Trophoblast cell (in vitro differentiated cells and primary cell): ENCODE results near the gene KATNAL2.

ENCODE experiments used
- DNase-seq, 2 donors: peaks; one replicate each; pipeline ENCODE4 v3.0.0-alpha.2; 2016
- H2AFZ ChIP-seq: 2 replicates; pipeline ENCODE4 v1.6.1; 2013; ENCODE audit warnings: low read length, moderate library complexity, mild to moderate bottlenecking; ENCODE audit not compliant: insufficient read depth, poor library complexity
- H2AK5ac ChIP-seq: 2 replicates; pipeline ENCODE4 v1.6.1; 2013; ENCODE audit warnings: mild to moderate bottlenecking, low read length
- H2BK120ac ChIP-seq: 2 replicates; pipeline ENCODE4 v1.6.1; 2013; ENCODE audit warnings: low read length, mild to moderate bottlenecking, moderate library complexity; ENCODE audit not compliant: insufficient read depth, poor library complexity
- H2BK12ac ChIP-seq: 2 replicates; pipeline ENCODE4 v1.6.1; 2013; ENCODE audit warnings: mild to moderate bottlenecking, low read length, moderate library complexity
- H2BK5ac ChIP-seq: 2 replicates; pipeline ENCODE4 v1.6.1; 2013; ENCODE audit warnings: low read length, low read depth, moderate library complexity, mild to moderate bottlenecking; ENCODE audit not compliant: poor library complexity
- H3K14ac ChIP-seq: 2 replicates; pipeline ENCODE4 v1.6.1; 2013; ENCODE audit warnings: mild to moderate bottlenecking, low read length
- H3K18ac ChIP-seq: 2 replicates; pipeline ENCODE4 v1.6.1; 2013; ENCODE audit warnings: mild to moderate bottlenecking, low read length
- H3K23ac ChIP-seq: 2 replicates; pipeline ENCODE4 v1.6.1; 2013; ENCODE audit warnings: low read length
- H3K27ac ChIP-seq: 2 replicates; pipeline ENCODE4 v1.5.1; 2013; ENCODE audit warnings: low read depth, mild to moderate bottlenecking, inconsistent platforms, low read length, moderate library complexity
- H3K27me3 ChIP-seq: 2 replicates; pipeline ENCODE4 v1.6.1; 2013; ENCODE audit warnings: inconsistent platforms, mild to moderate bottlenecking, low read length, moderate library complexity; ENCODE audit not compliant: insufficient read depth
- H3K36me3 ChIP-seq, 2 experiments: 1 replicate in 1 of 2; 2 replicates in 1 of 2; pipeline ENCODE4 v1.6.1; 2013; ENCODE audit warnings: low read length in 2 of 2, mild to moderate bottlenecking in 2 of 2, moderate library complexity in 1 of 2; ENCODE audit not compliant: insufficient read depth in 2 of 2, control insufficient read depth in 1 of 2
- H3K4ac ChIP-seq: 2 replicates; pipeline ENCODE4 v1.6.1; 2013; ENCODE audit warnings: low read depth, mild to moderate bottlenecking, low read length, moderate library complexity
- H3K4me1 ChIP-seq, 2 experiments: 1 replicate in 1 of 2; 2 replicates in 1 of 2; pipeline ENCODE4 v1.6.1; 2013; ENCODE audit warnings: low read length in 2 of 2, mild to moderate bottlenecking in 2 of 2, moderate library complexity in 1 of 2; ENCODE audit not compliant: insufficient read depth in 2 of 2, control insufficient read depth in 1 of 2
- H3K4me2 ChIP-seq: 2 replicates; pipeline ENCODE4 v1.6.1; 2013; ENCODE audit warnings: inconsistent platforms, mild to moderate bottlenecking, low read length, moderate library complexity
- H3K4me3 ChIP-seq: 2 replicates; pipeline ENCODE4 v1.5.1; 2013; ENCODE audit warnings: mild to moderate bottlenecking, low read depth, low read length, inconsistent platforms
- H3K79me1 ChIP-seq: one replicate; pipeline ENCODE4 v1.6.1; 2013; ENCODE audit warnings: low read length
- H3K79me2 ChIP-seq: 2 replicates; pipeline ENCODE4 v1.6.1; 2013; ENCODE audit warnings: low read length, mild to moderate bottlenecking; ENCODE audit not compliant: control insufficient read depth, insufficient read depth, poor library complexity
- H3K9ac ChIP-seq: 2 replicates; pipeline ENCODE4 v1.6.1; 2013; ENCODE audit warnings: mild to moderate bottlenecking, low read length
- H3K9me3 ChIP-seq: 2 replicates; pipeline ENCODE4 v1.6.1; 2013; ENCODE audit warnings: low read depth, mild to moderate bottlenecking, control low read depth, inconsistent platforms, low read length; ENCODE audit not compliant: insufficient read depth
- H4K12ac ChIP-seq: 2 replicates; pipeline ENCODE4 v1.6.1; 2013; ENCODE audit warnings: low read depth, mild to moderate bottlenecking, low read length, moderate library complexity
- H4K8ac ChIP-seq: 2 replicates; pipeline ENCODE4 v1.6.1; 2013; ENCODE audit warnings: low read depth, mild to moderate bottlenecking, low read length, moderate library complexity
- H4K91ac ChIP-seq: one replicate; pipeline ENCODE4 v1.6.1; 2013; ENCODE audit warnings: low read depth, mild to moderate bottlenecking, low read length, moderate library complexity
- WGBS: extraction: QIAGEN DNeasy Blood & Tissue Kit; methylation state at CpG from one replicate; pipeline ENCODE4 v1.1.7; 2013; ENCODE audit warnings: missing lambda C conversion rate; ENCODE audit not compliant: insufficient read length, insufficient coverage; ENCODE audit errors: extremely low coverage; 5-methylcytosine and 5-hydroxymethylcytosine counted together

The KATNAL2 gene

DNA sequence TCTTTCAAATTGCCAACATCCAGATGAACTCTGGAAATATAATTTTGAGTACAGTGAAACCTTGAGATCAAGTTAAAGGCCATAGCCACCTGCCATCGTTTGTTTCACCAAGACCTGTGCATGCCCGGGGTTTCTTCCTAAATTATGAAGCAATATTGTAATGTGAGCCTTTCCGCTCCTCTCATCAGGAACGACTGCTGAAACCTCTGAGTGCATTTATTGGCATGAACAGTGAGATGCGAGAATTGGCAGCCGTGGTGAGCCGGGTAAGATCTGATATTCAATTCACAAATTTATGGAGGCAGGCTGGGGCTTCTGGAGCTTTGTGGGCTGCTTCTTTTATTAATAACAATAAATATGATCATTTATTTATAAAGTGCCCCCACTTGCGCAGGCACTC is 145.7 kb downstream of the KATNAL2 start:
- no peak overlapping the region for H3K23ac ChIP-seq
- no peak overlapping the region for H2BK120ac ChIP-seq
- H3K9ac ChIP-seq: no peak overlapping the region
- H3K18ac ChIP-seq: no peak overlapping the region
- H4K91ac ChIP-seq: no peak overlapping the region
- no peak overlapping the region for H3K4ac ChIP-seq
- H4K8ac ChIP-seq: no peak overlapping the region
- H3K4me1 ChIP-seq: no peaks in the 10 kb centered on the region
- no peak overlapping the region for H3K4me2 ChIP-seq
- H2BK5ac ChIP-seq: no peak overlapping the region
- no peak overlapping the region for H2AK5ac ChIP-seq
- no peak overlapping the region for H3K27ac ChIP-seq
- no peak overlapping the region for H4K12ac ChIP-seq
- peaks cover 0 to 2% of the 10 kb centered on the region in 2 experiments for H3K36me3 ChIP-seq
- no peaks in the 10 kb centered on the region for H3K79me1 ChIP-seq
- peaks cover 2% of the 10 kb centered on the region for H3K9me3 ChIP-seq
- WGBS: no CpG with 5 or more reads among the region's 8 CpGs
- no peaks in the 10 kb centered on the region for H3K79me2 ChIP-seq
- H2AFZ ChIP-seq: no peak overlapping the region
- H3K14ac ChIP-seq: no peak overlapping the region
- H2BK12ac ChIP-seq: no peak overlapping the region
- no peak for DNase-seq
- no peak overlapping the region for H3K4me3 ChIP-seq
- no peaks in the 10 kb centered on the region for H3K27me3 ChIP-seq

DNA sequence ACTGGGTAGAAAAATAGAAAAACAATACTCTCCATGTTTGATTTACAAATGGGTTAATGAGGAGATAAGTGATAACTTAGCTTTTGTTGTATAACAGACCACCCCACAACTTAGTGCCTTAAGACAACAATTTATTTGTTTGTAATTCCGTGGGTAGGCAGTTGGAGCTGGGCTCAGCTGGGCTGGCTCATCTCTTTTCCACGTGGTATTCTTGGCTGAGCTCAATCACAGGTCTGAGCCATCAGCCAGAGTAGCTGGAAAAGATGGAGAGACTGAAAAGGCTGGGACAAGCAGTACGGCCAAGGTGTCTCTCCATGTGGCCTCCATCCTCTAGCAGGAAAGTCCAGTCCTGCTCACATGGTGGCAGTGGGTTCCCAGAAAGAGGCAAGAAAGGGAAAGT is 150.2 kb downstream of the KATNAL2 start:
- H3K36me3 ChIP-seq: peaks cover 0 to 2% of the 10 kb centered on the region in 2 experiments
- no CpG with 5 or more reads among the region's 3 CpGs for WGBS
- H3K9me3 ChIP-seq: peaks cover 2% of the 10 kb centered on the region
- H3K27me3 ChIP-seq: no peaks in the 10 kb centered on the region
- no peak overlapping the region for H4K8ac ChIP-seq
- H3K79me1 ChIP-seq: no peaks in the 10 kb centered on the region
- no peak overlapping the region for H2AFZ ChIP-seq
- DNase-seq: no peak
- no peak overlapping the region for H3K4me3 ChIP-seq
- no peaks in the 10 kb centered on the region for H3K79me2 ChIP-seq
- no peak overlapping the region for H2BK120ac ChIP-seq
- H4K12ac ChIP-seq: no peak overlapping the region
- H3K27ac ChIP-seq: no peak overlapping the region
- H2AK5ac ChIP-seq: no peak overlapping the region
- no peak overlapping the region for H3K14ac ChIP-seq
- H3K4ac ChIP-seq: no peak overlapping the region
- H3K4me2 ChIP-seq: no peak overlapping the region
- H4K91ac ChIP-seq: no peak overlapping the region
- no peak overlapping the region for H3K18ac ChIP-seq
- no peaks in the 10 kb centered on the region for H3K4me1 ChIP-seq
- H2BK12ac ChIP-seq: no peak overlapping the region
- no peak overlapping the region for H3K9ac ChIP-seq
- no peak overlapping the region for H3K23ac ChIP-seq
- no peak overlapping the region for H2BK5ac ChIP-seq

DNA sequence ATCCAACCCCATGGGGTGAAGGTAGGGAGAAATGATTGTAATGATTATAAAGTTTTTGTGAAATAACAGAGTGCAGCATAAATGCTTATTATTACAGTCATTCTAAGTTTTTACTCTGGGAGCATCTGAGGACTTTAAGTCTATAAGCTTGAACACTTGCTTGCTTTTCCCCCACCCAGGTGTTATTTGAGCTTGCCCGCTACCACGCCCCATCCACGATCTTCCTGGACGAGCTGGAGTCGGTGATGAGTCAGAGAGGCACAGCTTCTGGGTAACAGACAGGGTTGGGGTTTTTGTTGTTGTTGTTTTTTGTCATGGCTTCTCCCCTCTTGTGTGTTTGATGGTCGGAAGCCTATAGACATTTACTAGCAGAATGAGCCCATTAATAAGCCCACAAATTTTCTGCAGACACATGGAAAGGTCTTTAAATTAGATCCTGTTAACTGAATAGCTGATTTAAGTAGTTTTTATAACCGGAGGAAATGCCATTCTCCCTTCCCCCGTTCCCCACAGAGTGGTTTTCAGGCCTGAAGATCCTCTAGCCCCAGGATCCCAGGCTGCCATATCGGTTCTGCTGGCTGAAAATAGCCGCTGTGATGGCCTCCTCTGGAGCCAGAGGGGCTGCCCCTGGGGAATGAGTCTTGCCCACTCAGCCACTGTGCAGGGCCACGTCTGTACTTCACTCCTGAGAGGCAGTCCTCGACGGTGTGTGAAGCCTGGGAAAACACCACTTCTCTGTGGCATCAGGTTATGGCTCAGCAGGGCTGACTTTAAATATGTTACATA is 157.9 kb downstream of the KATNAL2 start:
- Histone ChIP-seq H3K36me3 (no peaks in the 10 kb centered on the region), H3K23ac (no peak overlapping the region), H3K79me2 (peaks cover 2% of the 10 kb centered on the region), H2BK12ac (no peak overlapping the region), H3K14ac (peak overlapping the region; percentile 77), H4K12ac (peak overlapping the region; percentile 54), H2BK120ac (peak overlapping the region; percentile 33), H3K9ac (no peak overlapping the region), H4K91ac (peak overlapping the region; percentile 14), H3K4me3 (no peak overlapping the region), H2BK5ac (no peak overlapping the region), H3K4ac (no peak overlapping the region), H3K27ac (no peak overlapping the region), H3K27me3 (no peaks in the 10 kb centered on the region), H4K8ac (peak overlapping the region; percentile 43), H3K4me2 (no peak overlapping the region), H2AFZ (peak overlapping the region; percentile 35), H3K18ac (no peak overlapping the region), H3K9me3 (no peaks in the 10 kb centered on the region), H3K4me1 (peaks cover 2 to 6% of the 10 kb centered on the region in 2 experiments), H3K79me1 (peaks cover 2% of the 10 kb centered on the region), H2AK5ac (no peak overlapping the region)
- no peak for DNase-seq
- no CpG with 5 or more reads among the region's 13 CpGs for whole genome bisulfite sequencing

DNA sequence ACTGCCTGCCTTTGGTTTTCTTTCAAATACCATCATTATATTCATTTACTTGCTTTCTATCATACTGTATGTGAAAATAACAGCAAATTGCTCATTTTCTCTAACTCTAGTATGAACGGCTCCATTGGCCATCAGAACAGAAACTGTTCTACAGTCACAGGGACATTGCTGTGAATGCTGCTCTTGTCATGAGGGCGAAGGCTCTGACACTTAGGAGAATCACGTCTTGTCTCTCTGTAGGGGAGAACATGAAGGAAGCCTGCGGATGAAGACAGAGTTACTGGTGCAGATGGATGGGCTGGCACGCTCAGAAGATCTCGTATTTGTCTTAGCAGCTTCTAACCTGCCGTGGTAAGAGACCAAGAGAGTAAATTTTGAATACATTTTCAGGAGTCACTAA is 159.7 kb downstream of the KATNAL2 start:
- Histone ChIP-seq H3K18ac (no peak overlapping the region), H3K4ac (no peak overlapping the region), H3K23ac (no peak overlapping the region), H3K36me3 (no peaks in the 10 kb centered on the region), H3K4me2 (no peak overlapping the region), H3K79me1 (peaks cover 2% of the 10 kb centered on the region), H3K27me3 (no peaks in the 10 kb centered on the region), H2AFZ (no peak overlapping the region), H2BK120ac (no peak overlapping the region), H4K8ac (no peak overlapping the region), H2AK5ac (no peak overlapping the region), H2BK12ac (no peak overlapping the region), H2BK5ac (no peak overlapping the region), H3K9me3 (no peaks in the 10 kb centered on the region), H3K4me1 (peaks cover 2 to 6% of the 10 kb centered on the region in 2 experiments), H4K91ac (no peak overlapping the region), H3K14ac (no peak overlapping the region), H3K9ac (no peak overlapping the region), H3K27ac (no peak overlapping the region), H3K79me2 (peaks cover 2% of the 10 kb centered on the region), H4K12ac (no peak overlapping the region), H3K4me3 (no peak overlapping the region)
- no CpG with 5 or more reads among the region's 7 CpGs for WGBS
- DNase-seq: no peak
